K562 (cell line): ENCODE data around the gene MAK. TPM values are rescaled to one million over a fixed set of nuclear protein-coding genes. Genes with fewer than 3 reads are reported as not detected.

ENCODE experiments used
- BRCA1 ChIP-seq, 2 experiments: fragments of 450-650 bp in 1 of 2; sonication (generic) in 1 of 2; formaldehyde crosslinking in 1 of 2; IDR thresholded peaks; 2 replicates each; pipeline versions ENCODE4 v1.5.0 to v1.6.1; 2017 to 2020; ENCODE audit warnings: mild to moderate bottlenecking in 1 of 2, missing genetic modification reagents in 1 of 2
- CBX1 ChIP-seq: sonication (generic); IDR thresholded peaks from 2 replicates; pipeline ENCODE4 v1.6.1; 2016; ENCODE audit warnings: antibody characterized with exemption, low read depth, mild to moderate bottlenecking
- EHMT2 ChIP-seq: fragments of 450-650 bp; IDR thresholded peaks from 2 replicates; pipeline ENCODE4 v1.6.1; 2018; ENCODE audit warnings: antibody characterized with exemption
- EWSR1 ChIP-seq: fragments of 450-650 bp; IDR thresholded peaks from 2 replicates; pipeline ENCODE4 v1.6.1; 2018; ENCODE audit warnings: borderline replicate concordance, mild to moderate bottlenecking, low read depth, moderate library complexity; ENCODE audit not compliant: partially characterized antibody
- HCFC1 ChIP-seq: IDR thresholded peaks from 2 replicates; pipeline ENCODE4 v1.6.1; 2012; ENCODE audit warnings: low read depth, low read length, improper control_type of control experiment
- LEF1 ChIP-seq: fragments of 450-650 bp; IDR thresholded peaks from 2 replicates; pipeline ENCODE4 v1.6.1; 2016; ENCODE audit warnings: mild to moderate bottlenecking
- MAFG ChIP-seq: fragments of 450-650 bp; conservative IDR thresholded peaks from 2 replicates; pipeline ENCODE4 v1.6.1; 2016; ENCODE audit warnings: missing genetic modification characterization, missing compliant biosample characterization
- MCM7 ChIP-seq, 2 experiments: fragments of 450-650 bp; IDR thresholded peaks; 2 replicates each; pipeline ENCODE4 v1.6.1; 2016 to 2018
- NFATC3 ChIP-seq: fragments of 450-650 bp; IDR thresholded peaks from 2 replicates; pipeline ENCODE4 v1.6.1; 2017; ENCODE audit warnings: mild to moderate bottlenecking
- NFE2 ChIP-seq: IDR thresholded peaks from 2 replicates; pipeline ENCODE4 v1.6.1; 2014; ENCODE audit warnings: antibody characterized with exemption, low read depth
- NRF1 ChIP-seq, 2 experiments: fragments of 450-650 bp; IDR thresholded peaks in 1 of 2; conservative IDR thresholded peaks in 1 of 2; 2 replicates each; pipeline ENCODE4 v1.6.1; 2014; ENCODE audit warnings: mild to moderate bottlenecking in 2 of 2
- PHF8 ChIP-seq: fragments of 200-600 bp; sonication (generic); IDR thresholded peaks from 2 replicates; pipeline ENCODE4 v1.6.1; 2012; ENCODE audit warnings: mixed run types, mild to moderate bottlenecking, inconsistent platforms, low read length, moderate library complexity, borderline replicate concordance
- SAP30 ChIP-seq: fragments of 200-600 bp; sonication (generic); IDR thresholded peaks from 2 replicates; pipeline ENCODE4 v1.6.1; 2012; ENCODE audit warnings: borderline replicate concordance, low read depth, mild to moderate bottlenecking, moderate library complexity, low read length, control low read depth, inconsistent platforms; ENCODE audit not compliant: insufficient read depth, poor library complexity, severe bottlenecking
- ZNF217 ChIP-seq: sonication (generic); formaldehyde crosslinking; IDR thresholded peaks from 2 replicates; pipeline ENCODE4 v1.8.0; 2022; ENCODE audit warnings: mild to moderate bottlenecking, missing genetic modification reagents
- ZNF282 ChIP-seq: sonication (generic); formaldehyde crosslinking; IDR thresholded peaks from 2 replicates; pipeline ENCODE4 v1.8.1; 2023; ENCODE audit warnings: missing genetic modification reagents
- ZNF644 ChIP-seq: fragments of 200-800 bp; sonication (Bioruptor generic); IDR thresholded peaks from 2 replicates; pipeline ENCODE4 v1.6.1; 2016; ENCODE audit warnings: low read depth, missing genetic modification characterization, missing compliant biosample characterization
- ZNF79 ChIP-seq: fragments of 250-450 bp; sonication (Bioruptor Pico); IDR thresholded peaks from 2 replicates; pipeline ENCODE4 v1.4.0; 2020; ENCODE audit warnings: low read depth, mild to moderate bottlenecking, moderate library complexity
- polyA plus RNA-seq, 8 experiments: library from polyadenylated mRNA; depleted of rRNA in 4 of 8; stranded (reverse) in 5 of 8; unstranded in 3 of 8; fragments of >200 nt; fragmentation: Nextera tagmentation in 2 of 8; fragmentation: Illumina TruSeq in 1 of 8; extraction: Ambion mirVana in 2 of 8; extraction: Trizol in 1 of 8; gene quantifications; 2 replicates each; pipeline versions ENCODE4 v1.2.1 to v1.2.3, GENCODE V29; 2011 to 2014; ENCODE audit warnings: inconsistent platforms in 1 of 8, missing spikeins in 1 of 8
- total RNA-seq, 7 experiments: library from RNA; depleted of rRNA in 6 of 7; stranded (reverse); fragments of >200 nt in 6 of 7; fragmentation: Illumina TruSeq in 2 of 7; extraction: Trizol in 2 of 7; gene quantifications; 2 replicates each; pipeline versions ENCODE4 v1.2.1 to v1.2.3, GENCODE V29; 2011 to 2021; ENCODE audit warnings: low replicate concordance in 1 of 7
- TF ChIP-seq, protein P1 (sequence below): sonication (generic); formaldehyde crosslinking; IDR thresholded peaks from 2 replicates; pipeline ENCODE4 v1.8.0; 2022; ENCODE audit warnings: mild to moderate bottlenecking, missing genetic modification reagents
- TF ChIP-seq, protein P2 (sequence below): IDR thresholded peaks from 2 replicates; pipeline ENCODE4 v1.6.1; 2012; ENCODE audit warnings: low read depth, low read length, improper control_type of control experiment, borderline replicate concordance
- TF ChIP-seq, protein P3 (sequence below): fragments of 250-450 bp; sonication (Bioruptor Pico); IDR thresholded peaks from 2 replicates; pipeline ENCODE4 v1.5.1; 2021; ENCODE audit warnings: mild to moderate bottlenecking
- TF ChIP-seq, protein P4 (sequence below): fragments of 250-450 bp; sonication (Bioruptor Pico); IDR thresholded peaks from 2 replicates; pipeline ENCODE4 v1.8.0; 2022; ENCODE audit warnings: moderate library complexity, mild to moderate bottlenecking, inconsistent platforms
- TF ChIP-seq, protein P5 (sequence below): fragments of 200-800 bp; sonication (Bioruptor generic); IDR thresholded peaks from 2 replicates; pipeline ENCODE4 v1.6.1; 2017; ENCODE audit warnings: missing genetic modification characterization, missing compliant biosample characterization

MAK gene
- total and polyA plus RNA-seq, 9 of the 15 experiments (the other 6 are each of a cell fraction or from before 2014, with no cell fraction given), result 0.25 to 1.1 (median 0.53) TPM

DNA sequence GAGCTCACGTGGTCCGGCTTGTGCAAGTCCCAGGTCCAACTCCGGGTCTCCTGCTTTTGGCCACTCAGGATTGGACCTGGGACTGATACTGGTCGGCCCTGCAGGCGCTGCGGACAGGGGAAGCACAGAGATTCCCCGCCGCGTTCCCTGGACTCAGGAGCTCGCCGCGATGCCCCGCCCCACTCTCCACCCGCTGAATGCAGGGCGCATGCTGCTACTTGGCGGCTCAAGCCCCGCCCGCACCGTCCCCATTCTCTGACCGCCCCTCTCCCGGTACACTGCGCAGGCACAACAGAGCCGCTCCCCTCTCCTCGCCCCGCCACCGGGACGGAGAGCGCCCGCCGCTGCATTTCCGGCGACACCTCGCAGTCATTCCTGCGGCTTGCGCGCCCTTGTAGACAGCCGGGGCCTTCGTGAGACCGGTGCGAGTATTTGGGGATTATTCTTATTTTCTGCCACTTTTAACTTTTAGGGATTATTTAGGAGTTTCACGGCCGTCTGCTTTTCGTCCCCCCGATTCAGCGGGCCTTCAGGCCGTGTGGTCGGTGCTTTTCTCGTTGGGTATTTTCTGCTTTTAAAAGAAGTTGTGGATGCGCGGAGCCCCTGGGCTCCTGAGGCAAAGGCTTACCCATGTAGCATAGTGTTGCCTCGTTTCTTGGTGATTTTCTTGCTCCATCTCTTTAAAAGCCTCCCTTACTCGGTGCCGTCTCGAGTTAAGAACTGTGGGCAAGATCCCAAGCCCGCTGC is 115.3 kb downstream of the MAK start, which contains the start of gene TMEM14C (continued):
- TF ChIP-seq, protein P1, sequence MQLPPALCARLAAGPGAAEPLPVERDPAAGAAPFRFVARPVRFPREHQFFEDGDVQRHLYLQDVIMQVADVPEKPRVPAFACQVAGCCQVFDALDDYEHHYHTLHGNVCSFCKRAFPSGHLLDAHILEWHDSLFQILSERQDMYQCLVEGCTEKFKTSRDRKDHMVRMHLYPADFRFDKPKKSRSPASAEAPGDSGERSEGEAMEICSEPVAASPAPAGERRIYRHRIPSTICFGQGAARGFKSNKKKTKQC, result peak; percentile 65; the same call in 1 of the 2 replicates
- TF ChIP-seq ZNF79 (no peak), MCM7 (IDR thresholded peaks at IDR 0.05) (no peak), HCFC1 (peak; percentile 46), ZNF282 (CRISPR knock-in tag) (no peak), CBX1 (0 out of 2 replicates have a peak, but pooled peaks have one; percentile 33), ZNF644 (tag) (no peak), NRF1 (conservative IDR thresholded peaks at IDR 0.05 in 1 of 2, IDR thresholded peaks at IDR 0.05 in 1 of 2) (peak; percentile 95 to 96), ZNF217 (no peak), SAP30 (peak; percentile 39), BRCA1 (IDR thresholded peaks at IDR 0.05) (no peak), BRCA1 (CRISPR knock-in tag; IDR thresholded peaks at IDR 0.05) (no peak), LEF1 (no peak), NFE2 (peak; percentile 25), EWSR1 (no peak), PHF8 (peak; percentile 77; the same call in 1 of the 2 replicates), MAFG (tag) (no peak), EHMT2 (no peak), NFATC3 (no peak)
- TF ChIP-seq, protein P2, sequence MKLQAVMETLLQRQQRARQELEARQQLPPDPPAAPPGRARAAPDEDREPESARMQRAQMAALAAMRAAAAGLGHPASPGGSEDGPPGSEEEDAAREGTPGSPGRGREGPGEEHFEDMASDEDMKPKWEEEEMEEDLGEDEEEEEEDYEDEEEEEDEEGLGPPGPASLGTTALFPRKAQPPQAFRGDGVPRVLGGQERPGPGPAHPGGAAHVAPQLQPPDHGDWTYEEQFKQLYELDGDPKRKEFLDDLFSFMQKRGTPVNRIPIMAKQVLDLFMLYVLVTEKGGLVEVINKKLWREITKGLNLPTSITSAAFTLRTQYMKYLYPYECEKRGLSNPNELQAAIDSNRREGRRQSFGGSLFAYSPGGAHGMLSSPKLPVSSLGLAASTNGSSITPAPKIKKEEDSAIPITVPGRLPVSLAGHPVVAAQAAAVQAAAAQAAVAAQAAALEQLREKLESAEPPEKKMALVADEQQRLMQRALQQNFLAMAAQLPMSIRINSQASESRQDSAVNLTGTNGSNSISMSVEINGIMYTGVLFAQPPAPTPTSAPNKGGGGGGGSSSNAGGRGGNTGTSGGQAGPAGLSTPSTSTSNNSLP, result no peak
- TF ChIP-seq, protein P3, sequence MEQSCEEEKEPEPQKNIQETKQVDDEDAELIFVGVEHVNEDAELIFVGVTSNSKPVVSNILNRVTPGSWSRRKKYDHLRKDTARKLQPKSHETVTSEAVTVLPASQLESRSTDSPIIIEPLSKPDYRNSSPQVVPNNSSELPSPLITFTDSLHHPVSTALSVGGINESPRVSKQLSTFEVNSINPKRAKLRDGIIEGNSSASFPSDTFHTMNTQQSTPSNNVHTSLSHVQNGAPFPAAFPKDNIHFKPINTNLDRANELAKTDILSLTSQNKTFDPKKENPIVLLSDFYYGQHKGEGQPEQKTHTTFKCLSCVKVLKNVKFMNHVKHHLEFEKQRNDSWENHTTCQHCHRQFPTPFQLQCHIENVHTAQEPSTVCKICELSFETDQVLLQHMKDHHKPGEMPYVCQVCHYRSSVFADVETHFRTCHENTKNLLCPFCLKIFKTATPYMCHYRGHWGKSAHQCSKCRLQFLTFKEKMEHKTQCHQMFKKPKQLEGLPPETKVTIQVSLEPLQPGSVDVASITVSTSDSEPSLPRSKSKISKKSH (CRISPR knock-in tag), result no peak
- TF ChIP-seq, protein P4, sequence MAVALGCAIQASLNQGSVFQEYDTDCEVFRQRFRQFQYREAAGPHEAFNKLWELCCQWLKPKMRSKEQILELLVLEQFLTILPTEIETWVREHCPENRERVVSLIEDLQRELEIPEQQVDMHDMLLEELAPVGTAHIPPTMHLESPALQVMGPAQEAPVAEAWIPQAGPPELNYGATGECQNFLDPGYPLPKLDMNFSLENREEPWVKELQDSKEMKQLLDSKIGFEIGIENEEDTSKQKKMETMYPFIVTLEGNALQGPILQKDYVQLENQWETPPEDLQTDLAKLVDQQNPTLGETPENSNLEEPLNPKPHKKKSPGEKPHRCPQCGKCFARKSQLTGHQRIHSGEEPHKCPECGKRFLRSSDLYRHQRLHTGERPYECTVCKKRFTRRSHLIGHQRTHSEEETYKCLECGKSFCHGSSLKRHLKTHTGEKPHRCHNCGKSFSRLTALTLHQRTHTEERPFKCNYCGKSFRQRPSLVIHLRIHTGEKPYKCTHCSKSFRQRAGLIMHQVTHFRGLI, result no peak
- TF ChIP-seq, protein P5, sequence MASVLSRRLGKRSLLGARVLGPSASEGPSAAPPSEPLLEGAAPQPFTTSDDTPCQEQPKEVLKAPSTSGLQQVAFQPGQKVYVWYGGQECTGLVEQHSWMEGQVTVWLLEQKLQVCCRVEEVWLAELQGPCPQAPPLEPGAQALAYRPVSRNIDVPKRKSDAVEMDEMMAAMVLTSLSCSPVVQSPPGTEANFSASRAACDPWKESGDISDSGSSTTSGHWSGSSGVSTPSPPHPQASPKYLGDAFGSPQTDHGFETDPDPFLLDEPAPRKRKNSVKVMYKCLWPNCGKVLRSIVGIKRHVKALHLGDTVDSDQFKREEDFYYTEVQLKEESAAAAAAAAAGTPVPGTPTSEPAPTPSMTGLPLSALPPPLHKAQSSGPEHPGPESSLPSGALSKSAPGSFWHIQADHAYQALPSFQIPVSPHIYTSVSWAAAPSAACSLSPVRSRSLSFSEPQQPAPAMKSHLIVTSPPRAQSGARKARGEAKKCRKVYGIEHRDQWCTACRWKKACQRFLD, result no peak
